Small intestine (tissue), 4 donors: ENCODE data around the gene HCAR2. TPM values are rescaled to one million over a fixed set of nuclear protein-coding genes. Genes with fewer than 3 reads are reported as not detected.

ENCODE experiments used
- polyA plus RNA-seq, 4 donors: library from polyadenylated mRNA; stranded (reverse) in 3 of 4; unstranded in 1 of 4; fragments of 200-250 nt in 3 of 4; fragments of 120-200 nt in 1 of 4; gene quantifications; one replicate each; pipeline versions ENCODE4 v1.2.1 to v1.2.3, GENCODE V29; 2013
- donor health status: healthy with polysubstance abuse.
- donor health status: Bipolar disorder and iron deficiency.
- donor health status: healthy.

HCAR2 gene
- polyA plus RNA-seq, 4 donors: 0.52 to 1.8 TPM; not detected in 2

Other genes starting within 250 kb of the HCAR2 start
- gene ZCCHC8, start 202.4 kb downstream of the HCAR2 start, polyA plus RNA-seq: 10 to 100 TPM; 14.6 to 30.9 (median 21.0) TPM
- 100 to 1,000 TPM in 1 of 4 donors, 10 to 100 TPM in 3; 38.1 to 112 (median 42.4) TPM for gene RSRC2, start 176.4 kb downstream of the HCAR2 start, polyA plus RNA-seq
- gene KNTC1, start 176.1 kb downstream of the HCAR2 start, polyA plus RNA-seq: 10 to 100 TPM in 2 of 4 donors, 1 to 10 TPM in 2; 1.9 to 34.1 (median 8.8) TPM
- under 1 TPM in 3 of 4 donors, not detected in 1; 0.15 to 0.52 (median 0.27) TPM for gene HCAR3, start 13.5 kb upstream of the HCAR2 start, polyA plus RNA-seq
- under 1 TPM in 2 of 4 donors, not detected in 2; 0.16 to 0.27 TPM for gene HCAR1, start 27.5 kb upstream of the HCAR2 start, polyA plus RNA-seq
- gene DENR, start 49.5 kb upstream of the HCAR2 start, polyA plus RNA-seq: 10 to 100 TPM; 23.7 to 56.0 (median 31.7) TPM
- gene CCDC62, start 71.2 kb upstream of the HCAR2 start, polyA plus RNA-seq: under 1 TPM in 3 of 4 donors, not detected in 1; 0.13 to 0.35 (median 0.27) TPM
- 100 to 1,000 TPM in 2 of 4 donors, 10 to 100 TPM in 2; 37.6 to 284 (median 98.8) TPM for gene HIP1R, start 132.1 kb upstream of the HCAR2 start, polyA plus RNA-seq
- 10 to 100 TPM; 22.8 to 31.4 (median 25.1) TPM for gene VPS37B, start 192.8 kb upstream of the HCAR2 start, polyA plus RNA-seq